ENCODE data around the gene RNASEH2A. TPM values are rescaled to one million over a fixed set of nuclear protein-coding genes. Genes with fewer than 3 reads are reported as not detected.
A peak's percentile ranks its signal among the peaks of the same experiment; 100 is the strongest.

Gene RNASEH2A
- total RNA-seq, 1 experiment from 2014 or later, result 16.7 TPM

DNA sequence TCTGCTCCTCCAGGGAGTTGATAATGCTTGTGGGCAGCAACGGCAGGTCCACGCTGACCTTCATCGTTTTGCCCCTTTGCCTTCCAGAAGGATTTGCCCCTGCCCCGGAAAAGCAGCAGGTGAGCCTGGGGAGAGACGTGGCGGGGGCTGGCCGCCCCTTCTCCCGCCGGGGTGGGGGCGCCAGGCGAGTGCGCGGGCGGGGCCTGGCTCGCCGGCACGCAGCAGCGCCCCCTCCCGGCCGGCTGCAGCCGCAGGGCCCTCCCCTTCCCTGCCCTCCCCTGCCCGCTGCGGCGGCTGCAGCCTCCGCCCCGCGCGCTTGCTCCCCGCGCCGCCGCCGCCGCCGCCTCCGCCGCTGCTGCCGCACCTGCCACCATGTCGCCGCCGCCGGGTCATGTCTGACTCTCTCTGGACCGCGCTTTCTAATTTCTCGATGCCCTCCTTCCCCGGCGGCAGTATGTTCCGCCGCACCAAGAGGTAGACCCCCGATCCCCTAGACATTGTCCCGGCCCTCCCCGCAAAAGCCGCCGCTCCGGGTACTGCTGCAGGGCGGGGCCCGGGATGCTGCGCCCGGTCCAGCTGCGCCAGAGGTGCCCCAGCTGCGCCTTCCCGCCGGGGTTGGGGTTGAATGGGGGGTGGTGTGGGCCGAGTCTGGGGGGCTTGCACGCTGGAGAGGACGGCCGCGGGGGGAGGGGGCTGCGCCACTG is 31.9 kb downstream of the RNASEH2A start, which contains the start of gene MAST1:
MAST1 (plus strand) TSS at position 334 of the 704 bp plus-strand sequence; CDS start at position 392, 58 bp downstream.
- Mint-ChIP-seq H3K4me3 (ENCODE audit: unreplicated experiment) (peak within 1 kb of the TSS; percentile 66), H3K4me1 (ENCODE audit: insufficient read depth, unreplicated experiment) (peaks cover 17% of the 10 kb centered on the region), H3K36me3 (ENCODE audit: insufficient read depth, unreplicated experiment) (no peaks in the 10 kb centered on the region), H3K27ac (ENCODE audit: low read depth, unreplicated experiment) (no peak within 1 kb of the TSS), H3K9me3 (ENCODE audit: unreplicated experiment) (no peaks in the 10 kb centered on the region), H3K27me3 (ENCODE audit: insufficient read depth, unreplicated experiment) (peaks cover 14% of the 10 kb centered on the region)
- CTCF ChIA-PET, result interaction anchor here (1.2 to 1.4 kb wide), 2 partner anchors 23 to 104 kb away, joined by 6 to 7 read pairs; no protein-coding TSS in a partner anchor
- TF ChIP-seq, protein P1, sequence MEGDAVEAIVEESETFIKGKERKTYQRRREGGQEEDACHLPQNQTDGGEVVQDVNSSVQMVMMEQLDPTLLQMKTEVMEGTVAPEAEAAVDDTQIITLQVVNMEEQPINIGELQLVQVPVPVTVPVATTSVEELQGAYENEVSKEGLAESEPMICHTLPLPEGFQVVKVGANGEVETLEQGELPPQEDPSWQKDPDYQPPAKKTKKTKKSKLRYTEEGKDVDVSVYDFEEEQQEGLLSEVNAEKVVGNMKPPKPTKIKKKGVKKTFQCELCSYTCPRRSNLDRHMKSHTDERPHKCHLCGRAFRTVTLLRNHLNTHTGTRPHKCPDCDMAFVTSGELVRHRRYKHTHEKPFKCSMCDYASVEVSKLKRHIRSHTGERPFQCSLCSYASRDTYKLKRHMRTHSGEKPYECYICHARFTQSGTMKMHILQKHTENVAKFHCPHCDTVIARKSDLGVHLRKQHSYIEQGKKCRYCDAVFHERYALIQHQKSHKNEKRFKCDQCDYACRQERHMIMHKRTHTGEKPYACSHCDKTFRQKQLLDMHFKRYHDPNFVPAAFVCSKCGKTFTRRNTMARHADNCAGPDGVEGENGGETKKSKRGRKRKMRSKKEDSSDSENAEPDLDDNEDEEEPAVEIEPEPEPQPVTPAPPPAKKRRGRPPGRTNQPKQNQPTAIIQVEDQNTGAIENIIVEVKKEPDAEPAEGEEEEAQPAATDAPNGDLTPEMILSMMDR (IDR thresholded peaks at IDR 0.05; ENCODE audit: unreplicated experiment), result peak; percentile 60
- POLR2A ChIA-PET, result interaction anchor here (0.7 to 1.0 kb wide), 2 partner anchors 9 to 133 kb away, joined by 3 to 5 read pairs; no protein-coding TSS in a partner anchor
- DNase-seq (ENCODE audit: unreplicated experiment), result peak; percentile 46
- intact Hi-C loops (cut with micrococcal nuclease), result loop anchor here (5.0 kb wide), 1 partner anchor 36 kb away; the partner anchor contains the start of genes PRDX2 and THSD8
- BruUV-seq (replicated peaks), result no TSS peak

- no TSS peak for BruUV-seq (replicated peaks)
- peaks cover 14% of the 10 kb centered on the region for H3K27me3 Mint-ChIP-seq (ENCODE audit: insufficient read depth, unreplicated experiment)
- TF ChIP-seq, protein P1 (IDR thresholded peaks at IDR 0.05; ENCODE audit: unreplicated experiment), result no peak
- ChIA-PET POLR2A (interaction anchor here (0.7 to 1.0 kb wide), 2 partner anchors 8 to 133 kb away, joined by 3 to 5 read pairs; no protein-coding TSS in a partner anchor), CTCF (interaction anchor here (0.7 to 1.2 kb wide), 2 partner anchors 24 to 699 kb away, joined by 3 to 6 read pairs; partner anchors contain the start of gene ZNF20)
- intact Hi-C loops (cut with micrococcal nuclease), result loop anchor here (5.0 kb wide), 1 partner anchor 37 kb away; the partner anchor contains the start of genes PRDX2 and THSD8
- peak overlapping the region; percentile 66 for H3K4me3 Mint-ChIP-seq (ENCODE audit: unreplicated experiment)
- H3K4me1 Mint-ChIP-seq (ENCODE audit: insufficient read depth, unreplicated experiment), result peaks cover 18% of the 10 kb centered on the region
- H3K36me3 Mint-ChIP-seq (ENCODE audit: insufficient read depth, unreplicated experiment), result no peaks in the 10 kb centered on the region
- DNase-seq (ENCODE audit: unreplicated experiment), result no peak
- no peaks in the 10 kb centered on the region for H3K9me3 Mint-ChIP-seq (ENCODE audit: unreplicated experiment)
- no peak overlapping the region for H3K27ac Mint-ChIP-seq (ENCODE audit: low read depth, unreplicated experiment)
These were observed 32.7 kb downstream of the RNASEH2A start for GRCh38 chr19:12838886-12839756.

DNA sequence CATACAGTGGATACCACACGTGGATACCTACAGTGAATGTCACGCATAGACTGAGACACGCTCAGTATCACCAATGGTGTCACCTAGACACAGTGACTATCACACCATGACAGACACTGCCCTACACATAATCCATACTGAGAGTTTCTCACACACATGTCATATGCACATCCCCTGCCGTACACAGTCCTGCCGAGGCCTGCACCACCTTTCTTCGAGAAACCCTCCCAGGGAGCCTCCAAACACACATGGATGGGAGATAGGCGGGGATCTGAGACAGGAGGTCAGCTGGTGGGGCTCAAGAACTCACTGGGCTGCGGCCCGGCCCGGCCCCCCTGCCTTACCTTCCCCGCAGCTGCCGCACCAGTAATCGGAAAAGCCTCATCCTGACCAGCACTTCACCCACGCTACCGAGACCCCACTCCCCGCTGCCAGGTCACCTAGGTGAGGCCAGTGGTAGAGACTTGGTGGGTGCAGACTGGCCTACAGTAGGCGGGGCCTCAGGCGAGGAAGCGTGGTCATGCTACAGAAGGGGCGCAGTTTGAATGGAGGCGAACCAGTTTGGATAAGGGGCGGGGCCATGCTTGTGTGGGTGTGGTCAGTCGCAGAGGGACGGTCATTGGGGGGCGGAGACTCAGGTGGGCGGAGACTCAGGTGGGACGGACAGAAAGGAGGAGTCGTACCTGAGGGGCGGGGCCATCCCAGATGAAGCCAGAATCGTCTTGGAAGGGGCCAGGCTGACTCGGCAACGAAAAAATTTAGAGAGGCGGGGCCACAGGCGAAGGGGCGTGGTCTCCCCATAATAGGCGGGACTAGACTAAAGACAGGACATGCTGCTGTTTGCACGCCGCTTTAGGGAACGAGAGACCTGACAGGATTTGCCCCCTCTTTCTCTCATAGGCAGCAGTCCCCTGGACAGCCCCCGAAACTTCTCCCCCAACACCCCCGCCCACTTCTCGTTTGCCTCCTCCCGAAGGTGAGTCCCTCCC is 34.0 kb downstream of the RNASEH2A start:
- no TSS peak for BruUV-seq (replicated peaks)
- peaks cover 22% of the 10 kb centered on the region for H3K4me1 Mint-ChIP-seq (ENCODE audit: insufficient read depth, unreplicated experiment)
- TF ChIP-seq, protein P1 (IDR thresholded peaks at IDR 0.05; ENCODE audit: unreplicated experiment), result no peak
- H3K36me3 Mint-ChIP-seq (ENCODE audit: insufficient read depth, unreplicated experiment), result no peaks in the 10 kb centered on the region
- no peak overlapping the region for H3K27ac Mint-ChIP-seq (ENCODE audit: low read depth, unreplicated experiment)
- ChIA-PET POLR2A (no interaction called here), CTCF (no interaction called here)
- H3K9me3 Mint-ChIP-seq (ENCODE audit: unreplicated experiment), result no peaks in the 10 kb centered on the region
- H3K27me3 Mint-ChIP-seq (ENCODE audit: insufficient read depth, unreplicated experiment), result peaks cover 14% of the 10 kb centered on the region
- intact Hi-C loops (cut with micrococcal nuclease), result no loop called here
- peak; percentile 89 for DNase-seq (ENCODE audit: unreplicated experiment)
- no peak overlapping the region for H3K4me3 Mint-ChIP-seq (ENCODE audit: unreplicated experiment)
